ENCODE data around the gene CHST11. TPM values are rescaled to one million over a fixed set of nuclear protein-coding genes. Genes with fewer than 3 reads are reported as not detected.

CHST11 gene
- total and polyA plus RNA-seq, 9 of the 15 experiments (the other 6 are each of a cell fraction or from before 2014, with no cell fraction given): 2.3 to 38.7 (median 15.0) TPM

DNA sequence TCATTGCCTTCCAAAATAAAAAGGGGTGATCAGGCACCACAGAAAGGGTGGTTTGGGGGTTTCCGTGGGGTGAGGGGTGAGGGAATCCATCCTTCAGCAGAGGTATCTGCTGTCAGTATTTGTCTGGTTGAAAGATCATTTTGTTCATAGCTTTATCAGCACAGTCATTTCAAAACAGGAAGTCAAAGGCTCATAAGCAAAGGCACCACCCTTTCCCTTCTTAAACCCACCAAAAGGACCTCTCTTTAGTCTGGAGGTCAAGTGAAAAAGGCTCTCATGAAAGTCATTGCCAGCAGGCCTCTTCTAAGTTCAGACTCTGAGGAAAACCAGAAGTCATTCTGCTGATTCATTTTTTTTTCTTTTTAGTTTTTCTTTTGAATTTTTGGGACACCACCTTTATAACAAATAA, 6.2 kb downstream of the CHST11 start (continued):
- TF ChIP-seq, protein P1, sequence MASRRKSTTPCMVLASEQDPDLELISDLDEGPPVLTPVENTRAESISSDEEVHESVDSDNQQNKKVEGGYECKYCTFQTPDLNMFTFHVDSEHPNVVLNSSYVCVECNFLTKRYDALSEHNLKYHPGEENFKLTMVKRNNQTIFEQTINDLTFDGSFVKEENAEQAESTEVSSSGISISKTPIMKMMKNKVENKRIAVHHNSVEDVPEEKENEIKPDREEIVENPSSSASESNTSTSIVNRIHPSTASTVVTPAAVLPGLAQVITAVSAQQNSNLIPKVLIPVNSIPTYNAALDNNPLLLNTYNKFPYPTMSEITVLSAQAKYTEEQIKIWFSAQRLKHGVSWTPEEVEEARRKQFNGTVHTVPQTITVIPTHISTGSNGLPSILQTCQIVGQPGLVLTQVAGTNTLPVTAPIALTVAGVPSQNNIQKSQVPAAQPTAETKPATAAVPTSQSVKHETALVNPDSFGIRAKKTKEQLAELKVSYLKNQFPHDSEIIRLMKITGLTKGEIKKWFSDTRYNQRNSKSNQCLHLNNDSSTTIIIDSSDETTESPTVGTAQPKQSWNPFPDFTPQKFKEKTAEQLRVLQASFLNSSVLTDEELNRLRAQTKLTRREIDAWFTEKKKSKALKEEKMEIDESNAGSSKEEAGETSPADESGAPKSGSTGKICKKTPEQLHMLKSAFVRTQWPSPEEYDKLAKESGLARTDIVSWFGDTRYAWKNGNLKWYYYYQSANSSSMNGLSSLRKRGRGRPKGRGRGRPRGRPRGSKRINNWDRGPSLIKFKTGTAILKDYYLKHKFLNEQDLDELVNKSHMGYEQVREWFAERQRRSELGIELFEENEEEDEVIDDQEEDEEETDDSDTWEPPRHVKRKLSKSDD (conservative IDR thresholded peaks at IDR 0.05; ENCODE audit: low read length): no peak
- TF ChIP-seq KLF13 (tag; IDR thresholded peaks at IDR 0.05; ENCODE audit: borderline replicate concordance, low read depth): no peak
- TF ChIP-seq MEF2D (tag; conservative IDR thresholded peaks at IDR 0.05; ENCODE audit: low read depth): no peak
- TF ChIP-seq EP400 (IDR thresholded peaks at IDR 0.05): no peak
- TF ChIP-seq ZBTB8A (IDR thresholded peaks at IDR 0.05; ENCODE audit: partially characterized antibody): no peak
- TF ChIP-seq ZNF165 (CRISPR knock-in tag; IDR thresholded peaks at IDR 0.05; ENCODE audit: borderline replicate concordance): no peak
- TF ChIP-seq HNRNPLL (IDR thresholded peaks at IDR 0.05; ENCODE audit: low read depth, low read length, poor library complexity, severe bottlenecking): no peak
- TF ChIP-seq, protein P2, sequence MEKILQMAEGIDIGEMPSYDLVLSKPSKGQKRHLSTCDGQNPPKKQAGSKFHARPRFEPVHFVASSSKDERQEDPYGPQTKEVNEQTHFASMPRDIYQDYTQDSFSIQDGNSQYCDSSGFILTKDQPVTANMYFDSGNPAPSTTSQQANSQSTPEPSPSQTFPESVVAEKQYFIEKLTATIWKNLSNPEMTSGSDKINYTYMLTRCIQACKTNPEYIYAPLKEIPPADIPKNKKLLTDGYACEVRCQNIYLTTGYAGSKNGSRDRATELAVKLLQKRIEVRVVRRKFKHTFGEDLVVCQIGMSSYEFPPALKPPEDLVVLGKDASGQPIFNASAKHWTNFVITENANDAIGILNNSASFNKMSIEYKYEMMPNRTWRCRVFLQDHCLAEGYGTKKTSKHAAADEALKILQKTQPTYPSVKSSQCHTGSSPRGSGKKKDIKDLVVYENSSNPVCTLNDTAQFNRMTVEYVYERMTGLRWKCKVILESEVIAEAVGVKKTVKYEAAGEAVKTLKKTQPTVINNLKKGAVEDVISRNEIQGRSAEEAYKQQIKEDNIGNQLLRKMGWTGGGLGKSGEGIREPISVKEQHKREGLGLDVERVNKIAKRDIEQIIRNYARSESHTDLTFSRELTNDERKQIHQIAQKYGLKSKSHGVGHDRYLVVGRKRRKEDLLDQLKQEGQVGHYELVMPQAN (IDR thresholded peaks at IDR 0.05; ENCODE audit: borderline replicate concordance): no peak
- TF ChIP-seq ESRRB (CRISPR knock-in tag; IDR thresholded peaks at IDR 0.05; ENCODE audit: borderline replicate concordance): no peak
- TF ChIP-seq ZNF121 (CRISPR knock-in tag; conservative IDR thresholded peaks at IDR 0.05): no peak
- no peak for TF ChIP-seq NR2C1 (IDR thresholded peaks at IDR 0.05)
- no peak for TF ChIP-seq NR2C1 (tag; IDR thresholded peaks at IDR 0.05)
- no peak for TF ChIP-seq ZNF778 (CRISPR knock-in tag; IDR thresholded peaks at IDR 0.05)
- TF ChIP-seq, protein P3, sequence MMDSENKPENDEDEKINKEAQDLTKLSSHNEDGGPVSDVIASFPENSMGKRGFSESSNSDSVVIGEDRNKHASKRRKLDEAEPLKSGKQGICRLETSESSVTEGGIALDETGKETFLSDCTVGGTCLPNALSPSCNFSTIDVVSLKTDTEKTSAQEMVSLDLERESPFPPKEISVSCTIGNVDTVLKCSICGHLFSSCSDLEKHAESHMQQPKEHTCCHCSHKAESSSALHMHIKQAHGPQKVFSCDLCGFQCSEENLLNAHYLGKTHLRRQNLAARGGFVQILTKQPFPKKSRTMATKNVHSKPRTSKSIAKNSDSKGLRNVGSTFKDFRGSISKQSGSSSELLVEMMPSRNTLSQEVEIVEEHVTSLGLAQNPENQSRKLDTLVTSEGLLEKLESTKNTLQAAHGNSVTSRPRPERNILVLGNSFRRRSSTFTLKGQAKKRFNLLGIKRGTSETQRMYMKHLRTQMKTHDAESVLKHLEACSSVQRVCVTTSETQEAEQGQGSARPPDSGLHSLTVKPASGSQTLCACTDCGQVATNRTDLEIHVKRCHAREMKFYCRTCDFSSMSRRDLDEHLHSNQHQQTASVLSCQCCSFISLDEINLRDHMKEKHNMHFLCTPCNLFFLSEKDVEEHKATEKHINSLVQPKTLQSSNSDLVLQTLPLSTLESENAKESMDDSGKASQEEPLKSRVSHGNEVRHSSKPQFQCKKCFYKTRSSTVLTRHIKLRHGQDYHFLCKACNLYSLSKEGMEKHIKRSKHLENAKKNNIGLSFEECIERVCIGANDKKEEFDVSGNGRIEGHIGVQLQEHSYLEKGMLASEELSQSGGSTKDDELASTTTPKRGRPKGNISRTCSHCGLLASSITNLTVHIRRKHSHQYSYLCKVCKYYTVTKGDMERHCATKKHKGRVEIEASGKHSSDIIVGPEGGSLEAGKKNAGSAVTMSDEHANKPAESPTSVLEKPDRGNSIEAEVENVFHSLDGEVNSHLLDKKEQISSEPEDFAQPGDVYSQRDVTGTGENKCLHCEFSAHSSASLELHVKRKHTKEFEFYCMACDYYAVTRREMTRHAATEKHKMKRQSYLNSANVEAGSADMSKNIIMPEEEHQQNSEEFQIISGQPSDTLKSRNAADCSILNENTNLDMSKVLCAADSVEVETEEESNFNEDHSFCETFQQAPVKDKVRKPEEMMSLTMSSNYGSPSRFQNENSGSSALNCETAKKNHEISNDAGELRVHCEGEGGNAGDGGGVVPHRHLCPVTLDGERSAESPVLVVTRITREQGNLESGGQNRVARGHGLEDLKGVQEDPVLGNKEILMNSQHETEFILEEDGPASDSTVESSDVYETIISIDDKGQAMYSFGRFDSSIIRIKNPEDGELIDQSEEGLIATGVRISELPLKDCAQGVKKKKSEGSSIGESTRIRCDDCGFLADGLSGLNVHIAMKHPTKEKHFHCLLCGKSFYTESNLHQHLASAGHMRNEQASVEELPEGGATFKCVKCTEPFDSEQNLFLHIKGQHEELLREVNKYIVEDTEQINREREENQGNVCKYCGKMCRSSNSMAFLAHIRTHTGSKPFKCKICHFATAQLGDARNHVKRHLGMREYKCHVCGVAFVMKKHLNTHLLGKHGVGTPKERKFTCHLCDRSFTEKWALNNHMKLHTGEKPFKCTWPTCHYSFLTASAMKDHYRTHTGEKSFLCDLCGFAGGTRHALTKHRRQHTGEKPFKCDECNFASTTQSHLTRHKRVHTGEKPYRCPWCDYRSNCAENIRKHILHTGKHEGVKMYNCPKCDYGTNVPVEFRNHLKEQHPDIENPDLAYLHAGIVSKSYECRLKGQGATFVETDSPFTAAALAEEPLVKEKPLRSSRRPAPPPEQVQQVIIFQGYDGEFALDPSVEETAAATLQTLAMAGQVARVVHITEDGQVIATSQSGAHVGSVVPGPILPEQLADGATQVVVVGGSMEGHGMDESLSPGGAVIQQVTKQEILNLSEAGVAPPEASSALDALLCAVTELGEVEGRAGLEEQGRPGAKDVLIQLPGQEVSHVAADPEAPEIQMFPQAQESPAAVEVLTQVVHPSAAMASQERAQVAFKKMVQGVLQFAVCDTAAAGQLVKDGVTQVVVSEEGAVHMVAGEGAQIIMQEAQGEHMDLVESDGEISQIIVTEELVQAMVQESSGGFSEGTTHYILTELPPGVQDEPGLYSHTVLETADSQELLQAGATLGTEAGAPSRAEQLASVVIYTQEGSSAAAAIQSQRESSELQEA (IDR thresholded peaks at IDR 0.05; ENCODE audit: low read depth): no peak
- TF ChIP-seq ZNF23 (CRISPR knock-in tag; IDR thresholded peaks at IDR 0.05): no peak
- no peak for TF ChIP-seq CREBBP (IDR thresholded peaks at IDR 0.05; ENCODE audit: low read depth, low read length)
- no peak for TF ChIP-seq EGR1 (conservative IDR thresholded peaks at IDR 0.05)
- no peak for TF ChIP-seq KAT7 (CRISPR knock-in tag; IDR thresholded peaks at IDR 0.05; ENCODE audit: borderline replicate concordance)
